Measurements from ENCODE around the gene ZNF880.

DNA sequence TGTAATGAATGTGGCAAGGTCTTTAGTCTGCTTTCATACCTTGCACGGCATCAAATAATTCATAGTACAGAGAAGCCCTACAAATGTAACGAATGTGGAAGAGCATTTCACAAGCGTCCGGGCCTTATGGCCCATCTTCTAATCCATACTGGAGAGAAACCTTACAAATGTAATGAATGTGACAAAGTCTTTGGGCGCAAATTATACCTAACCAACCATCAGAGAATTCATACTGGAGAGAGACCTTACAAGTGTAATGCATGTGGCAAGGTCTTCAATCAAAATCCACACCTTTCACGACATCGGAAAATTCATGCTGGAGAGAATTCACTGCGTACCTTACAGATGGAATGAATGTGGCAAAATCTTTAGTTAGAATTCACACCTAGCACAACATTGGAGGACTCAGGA is 3.3 kb upstream of the ZNF880 start:
- TF ChIP-seq, protein P1, sequence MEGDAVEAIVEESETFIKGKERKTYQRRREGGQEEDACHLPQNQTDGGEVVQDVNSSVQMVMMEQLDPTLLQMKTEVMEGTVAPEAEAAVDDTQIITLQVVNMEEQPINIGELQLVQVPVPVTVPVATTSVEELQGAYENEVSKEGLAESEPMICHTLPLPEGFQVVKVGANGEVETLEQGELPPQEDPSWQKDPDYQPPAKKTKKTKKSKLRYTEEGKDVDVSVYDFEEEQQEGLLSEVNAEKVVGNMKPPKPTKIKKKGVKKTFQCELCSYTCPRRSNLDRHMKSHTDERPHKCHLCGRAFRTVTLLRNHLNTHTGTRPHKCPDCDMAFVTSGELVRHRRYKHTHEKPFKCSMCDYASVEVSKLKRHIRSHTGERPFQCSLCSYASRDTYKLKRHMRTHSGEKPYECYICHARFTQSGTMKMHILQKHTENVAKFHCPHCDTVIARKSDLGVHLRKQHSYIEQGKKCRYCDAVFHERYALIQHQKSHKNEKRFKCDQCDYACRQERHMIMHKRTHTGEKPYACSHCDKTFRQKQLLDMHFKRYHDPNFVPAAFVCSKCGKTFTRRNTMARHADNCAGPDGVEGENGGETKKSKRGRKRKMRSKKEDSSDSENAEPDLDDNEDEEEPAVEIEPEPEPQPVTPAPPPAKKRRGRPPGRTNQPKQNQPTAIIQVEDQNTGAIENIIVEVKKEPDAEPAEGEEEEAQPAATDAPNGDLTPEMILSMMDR (IDR thresholded peaks at IDR 0.05) = no peak
- no peak for TF ChIP-seq POLR2A (IDR thresholded peaks at IDR 0.05)

Data from Peyer's patch (tissue), 4 donors.